GM06990 (cell line): Measurements from ENCODE around the gene SEC22A.

Source experiments
- DNase-seq: peaks from one replicate; pipeline ENCODE4 v3.0.0-alpha.2; 2011; ENCODE audit not compliant: insufficient read length; ENCODE audit errors: extremely low read depth
- H3K27me3 ChIP-seq: replicated peaks from 2 replicates; pipeline ENCODE4 v1.6.0; 2011; ENCODE audit warnings: low read length; ENCODE audit not compliant: control insufficient read depth, insufficient read depth
- H3K36me3 ChIP-seq: 2 replicates; pipeline ENCODE4 v1.5.1; 2011; ENCODE audit warnings: low read length; ENCODE audit not compliant: control insufficient read depth, insufficient read depth
- H3K4me3 ChIP-seq: replicated peaks from 2 replicates; pipeline ENCODE4 v1.5.1; 2011; ENCODE audit warnings: low read depth, mild to moderate bottlenecking, control low read depth, low read length
- TF ChIP-seq, protein P1 (sequence below): IDR thresholded peaks from 2 replicates; pipeline ENCODE4 v1.5.1; 2011; ENCODE audit warnings: low read length, control low read depth, mild to moderate bottlenecking, inconsistent platforms; ENCODE audit not compliant: insufficient read depth, poor library complexity, severe bottlenecking

Gene SEC22A

DNA sequence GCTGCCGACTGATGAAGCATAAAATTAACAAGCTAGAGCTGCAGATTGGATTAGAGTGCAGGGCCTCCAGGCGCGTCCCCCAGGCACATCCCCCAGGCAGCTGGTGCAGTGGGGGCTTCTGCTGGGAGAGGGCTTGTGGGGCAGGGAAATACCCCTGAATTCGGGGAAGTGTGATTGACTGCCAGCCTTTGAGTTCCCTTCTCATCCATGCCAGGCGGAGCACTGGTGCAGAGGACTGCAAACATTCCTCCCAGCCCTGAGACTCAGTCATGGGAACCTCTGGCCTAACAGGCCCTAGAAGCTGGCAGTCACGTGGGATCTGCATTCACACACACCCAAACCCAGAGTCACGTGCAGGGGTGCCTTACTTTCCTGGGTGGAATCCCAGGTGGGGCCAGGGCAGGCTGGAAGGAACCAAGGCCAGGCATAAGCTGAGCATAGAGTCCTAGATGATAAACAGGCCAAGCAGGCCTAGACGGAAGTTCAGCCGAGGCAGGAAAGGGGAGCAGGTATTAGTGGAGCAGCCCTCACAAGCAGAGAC is 46.2 kb upstream of the SEC22A start:
- Histone ChIP-seq H3K36me3 (peaks cover 24% of the 10 kb centered on the region), H3K27me3 (no peaks in the 10 kb centered on the region), H3K4me3 (no peak overlapping the region)
- no peak for DNase-seq
- TF ChIP-seq, protein P1, sequence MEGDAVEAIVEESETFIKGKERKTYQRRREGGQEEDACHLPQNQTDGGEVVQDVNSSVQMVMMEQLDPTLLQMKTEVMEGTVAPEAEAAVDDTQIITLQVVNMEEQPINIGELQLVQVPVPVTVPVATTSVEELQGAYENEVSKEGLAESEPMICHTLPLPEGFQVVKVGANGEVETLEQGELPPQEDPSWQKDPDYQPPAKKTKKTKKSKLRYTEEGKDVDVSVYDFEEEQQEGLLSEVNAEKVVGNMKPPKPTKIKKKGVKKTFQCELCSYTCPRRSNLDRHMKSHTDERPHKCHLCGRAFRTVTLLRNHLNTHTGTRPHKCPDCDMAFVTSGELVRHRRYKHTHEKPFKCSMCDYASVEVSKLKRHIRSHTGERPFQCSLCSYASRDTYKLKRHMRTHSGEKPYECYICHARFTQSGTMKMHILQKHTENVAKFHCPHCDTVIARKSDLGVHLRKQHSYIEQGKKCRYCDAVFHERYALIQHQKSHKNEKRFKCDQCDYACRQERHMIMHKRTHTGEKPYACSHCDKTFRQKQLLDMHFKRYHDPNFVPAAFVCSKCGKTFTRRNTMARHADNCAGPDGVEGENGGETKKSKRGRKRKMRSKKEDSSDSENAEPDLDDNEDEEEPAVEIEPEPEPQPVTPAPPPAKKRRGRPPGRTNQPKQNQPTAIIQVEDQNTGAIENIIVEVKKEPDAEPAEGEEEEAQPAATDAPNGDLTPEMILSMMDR = no peak

DNA sequence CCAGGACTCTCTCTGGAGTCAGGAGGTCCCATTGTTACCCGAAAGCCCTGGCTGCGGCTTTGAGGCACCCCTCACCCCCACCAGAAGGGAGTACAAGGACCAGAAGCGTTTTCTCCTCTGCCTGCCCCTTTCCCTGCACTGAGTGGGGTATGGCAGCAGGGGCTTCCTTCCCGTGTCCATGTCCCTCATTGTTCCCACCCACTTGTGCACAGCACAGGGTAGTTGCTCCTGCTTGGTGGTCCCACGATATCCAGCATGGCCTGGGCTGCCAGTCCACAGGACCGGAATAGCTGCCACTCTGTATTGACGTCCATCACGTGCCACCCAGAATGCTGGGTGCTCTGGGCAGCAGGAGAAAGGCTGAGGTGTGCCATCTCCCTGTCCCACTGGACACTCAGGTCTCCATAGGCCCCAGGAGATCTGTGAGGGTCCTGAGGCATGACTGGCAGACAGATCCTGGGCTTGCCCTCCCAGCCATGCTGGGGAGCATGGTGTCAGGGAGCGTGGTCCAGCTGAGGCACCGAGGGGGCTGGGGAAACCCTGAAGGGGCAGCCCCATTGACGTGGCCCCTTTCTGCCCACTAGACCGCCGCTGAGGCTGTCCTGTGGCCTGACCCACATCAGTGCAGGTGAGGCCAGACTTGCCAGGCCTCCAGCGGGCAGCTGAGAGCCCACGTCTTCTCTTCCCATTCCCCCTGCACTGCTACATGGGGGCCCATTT is 45.3 kb upstream of the SEC22A start:
- DNase-seq = no peak
- H3K4me3 ChIP-seq = no peak overlapping the region
- no peaks in the 10 kb centered on the region for H3K27me3 ChIP-seq
- H3K36me3 ChIP-seq = peaks cover 29% of the 10 kb centered on the region
- TF ChIP-seq, protein P1 = no peak

DNA sequence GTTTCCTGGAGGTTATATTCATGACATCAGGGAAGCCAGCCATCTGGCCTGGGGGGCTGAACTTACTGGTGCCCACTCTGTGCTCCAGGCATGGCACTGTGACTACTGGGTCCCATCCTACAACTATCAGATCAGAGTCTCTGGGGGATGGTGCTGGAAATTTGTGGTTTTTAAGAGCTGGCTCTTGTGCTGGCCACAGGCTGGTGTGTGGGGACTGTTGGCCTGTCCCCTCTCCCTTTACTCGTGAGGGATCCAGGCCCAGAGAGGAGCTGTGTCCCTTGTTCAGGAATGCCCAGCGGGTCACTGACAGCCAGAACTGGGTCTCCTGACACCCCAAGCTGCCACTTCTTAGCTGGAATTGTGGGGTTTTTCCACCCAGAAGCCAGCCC is 44.5 kb upstream of the SEC22A start:
- Histone ChIP-seq H3K4me3 (no peak overlapping the region), H3K36me3 (peaks cover 31% of the 10 kb centered on the region), H3K27me3 (no peaks in the 10 kb centered on the region)
- DNase-seq = no peak
- TF ChIP-seq, protein P1 = no peak

DNA sequence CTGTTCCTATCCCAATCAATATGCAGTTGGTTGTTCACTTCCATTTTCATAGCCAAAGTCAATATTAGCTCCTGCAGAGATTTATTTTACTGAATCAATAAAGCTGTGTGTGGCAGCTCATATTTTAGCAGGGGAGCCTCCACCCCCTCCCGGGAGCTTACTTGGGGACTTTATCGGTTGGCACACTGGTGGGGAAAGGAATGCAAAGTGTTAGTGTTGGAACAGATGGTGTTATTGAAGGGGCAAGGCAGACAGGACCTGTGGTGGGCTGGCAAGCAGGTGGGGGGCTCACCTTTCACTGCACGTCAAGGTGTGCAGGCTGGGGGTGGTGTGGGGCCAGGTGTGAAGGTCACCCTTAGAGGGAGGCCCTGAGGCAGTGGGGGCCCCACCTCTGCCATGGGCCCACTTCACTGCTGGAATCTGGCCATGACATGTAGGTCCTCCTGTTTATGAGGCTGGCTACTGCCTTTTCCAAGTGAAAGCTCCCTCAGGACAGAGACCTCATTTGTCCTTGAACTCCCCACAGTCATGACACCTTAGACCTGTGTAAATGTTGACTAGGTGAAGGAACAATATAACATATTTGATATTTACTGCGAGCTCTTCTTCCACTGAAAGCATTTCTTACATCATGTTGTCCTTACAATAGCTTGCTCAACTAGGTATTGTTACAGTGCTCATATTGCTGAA is 44.0 kb upstream of the SEC22A start:
- no peak overlapping the region for H3K4me3 ChIP-seq
- H3K27me3 ChIP-seq = no peaks in the 10 kb centered on the region
- H3K36me3 ChIP-seq = peaks cover 31% of the 10 kb centered on the region
- no peak for DNase-seq
- TF ChIP-seq, protein P1 = no peak

DNA sequence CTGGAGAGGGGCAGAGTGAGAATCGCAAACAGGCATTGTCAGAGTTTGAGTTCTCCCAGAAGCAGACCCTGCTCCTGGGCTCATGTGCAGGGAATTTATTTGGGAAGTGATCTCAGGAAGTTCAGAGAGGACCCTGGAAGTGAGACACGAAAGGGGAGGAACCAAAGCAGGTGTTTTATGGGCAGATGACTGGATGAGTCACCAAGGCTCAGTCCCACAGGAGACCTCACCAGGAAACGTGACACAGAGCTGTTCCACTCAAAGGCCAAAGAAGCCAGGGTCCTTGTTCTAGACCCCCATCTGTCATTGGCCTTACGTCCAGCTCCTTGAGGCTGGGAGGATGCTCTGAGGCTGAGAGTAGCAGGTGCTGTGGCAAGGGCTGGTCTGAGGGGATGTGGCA is 43.4 kb upstream of the SEC22A start:
- TF ChIP-seq, protein P1 = no peak
- no peak for DNase-seq
- peaks cover 34% of the 10 kb centered on the region for H3K36me3 ChIP-seq
- no peak overlapping the region for H3K4me3 ChIP-seq
- no peaks in the 10 kb centered on the region for H3K27me3 ChIP-seq
